ENCODE results near the gene ZNF81.
"Not testable (repeated sequence)": the region's sequence is repeated elsewhere in the genome, so short reads cannot be mapped to it uniquely, and the experiment has no call there.

ZNF81 gene

DNA sequence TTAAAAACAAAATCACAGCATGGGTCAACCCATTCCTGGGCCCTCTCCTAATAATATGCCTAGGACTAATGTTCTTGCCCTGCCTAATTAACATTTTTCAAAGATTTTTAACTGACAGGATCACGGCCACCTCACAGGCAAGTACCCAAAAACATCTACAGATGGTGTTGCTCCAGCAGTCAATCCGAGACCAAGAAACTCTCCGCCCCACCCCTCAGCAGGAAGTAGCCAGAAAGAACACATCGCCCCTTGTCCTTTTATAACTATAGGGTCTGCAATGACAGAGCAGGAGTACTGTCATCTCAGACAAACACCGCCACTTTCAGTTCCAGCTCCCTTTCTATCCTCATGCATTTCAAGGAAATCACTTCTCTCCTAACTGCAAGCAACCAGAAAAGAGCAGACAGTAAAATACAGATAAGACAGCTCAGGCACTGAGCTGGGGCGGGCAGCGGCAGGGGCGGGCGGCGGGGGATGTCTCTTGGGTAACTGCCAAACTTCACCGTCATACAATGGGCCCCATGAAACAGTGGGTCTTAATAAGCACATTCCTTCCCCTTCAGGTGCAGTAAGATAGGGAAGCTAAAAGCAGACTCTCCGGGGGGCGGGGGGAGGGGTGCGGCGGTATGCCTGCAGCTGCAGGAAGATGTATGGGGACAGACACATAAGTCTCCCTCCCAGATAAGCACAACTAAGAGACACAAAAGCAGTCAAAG is 99.7 kb downstream of the ZNF81 start:
- no peak for DNase-seq (ENCODE audit: low read depth in 2 of 2)

- no peak for DNase-seq (ENCODE audit: low read depth in 2 of 2)
These were observed 100.2 kb downstream of the ZNF81 start for GRCh38 chrX:47936940-47937317.

DNA sequence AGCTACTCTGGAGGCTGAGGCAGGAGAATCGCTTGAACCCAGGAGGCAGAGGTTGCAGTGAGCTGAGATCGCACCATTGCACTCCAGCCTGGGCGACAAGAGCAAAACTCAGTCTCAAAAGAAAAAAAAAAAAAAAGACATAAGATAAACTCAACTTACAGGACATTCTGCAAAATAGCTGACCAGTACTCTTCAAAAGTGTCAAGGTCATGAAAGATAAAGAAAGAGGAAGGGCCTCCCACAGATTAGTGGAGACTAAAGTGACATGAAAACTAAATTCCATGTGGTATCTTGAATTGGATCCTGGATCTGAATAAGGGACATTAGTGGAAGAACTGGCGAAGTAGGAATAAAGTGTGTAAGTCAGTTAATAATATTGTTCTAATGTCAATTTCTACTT is 103.7 kb downstream of the ZNF81 start:
- DNase-seq (ENCODE audit: low read depth in 2 of 2) = no peak

DNA sequence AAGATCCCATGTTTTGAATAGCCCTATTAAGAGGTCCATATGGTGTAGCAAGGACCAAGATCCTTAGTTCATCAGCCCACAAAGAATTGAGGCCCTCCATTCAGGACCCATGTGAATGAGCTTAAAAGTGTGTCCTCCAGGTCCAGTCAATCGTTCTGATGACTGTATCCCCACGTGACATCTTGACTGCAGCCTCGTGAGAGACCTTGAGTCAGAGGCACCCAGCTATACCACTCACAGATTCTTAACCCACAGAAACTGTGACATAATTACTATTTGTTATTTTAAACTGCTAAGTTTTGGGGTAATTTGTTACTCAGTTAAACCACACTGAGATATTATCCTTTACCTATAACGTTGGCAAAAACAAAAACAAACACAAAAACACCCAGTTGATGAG is 104.7 kb downstream of the ZNF81 start:
- DNase-seq (ENCODE audit: low read depth in 2 of 2) = no peak

GRCh38 chrX:47955295-47955694 is 118.6 kb downstream of the ZNF81 start:
- not testable (repeated sequence) for DNase-seq (ENCODE audit: low read depth in 2 of 2)

- DNase-seq (ENCODE audit: low read depth in 2 of 2) = no peak
These were observed 119.3 kb downstream of the ZNF81 start for GRCh38 chrX:47956016-47956415.

DNA sequence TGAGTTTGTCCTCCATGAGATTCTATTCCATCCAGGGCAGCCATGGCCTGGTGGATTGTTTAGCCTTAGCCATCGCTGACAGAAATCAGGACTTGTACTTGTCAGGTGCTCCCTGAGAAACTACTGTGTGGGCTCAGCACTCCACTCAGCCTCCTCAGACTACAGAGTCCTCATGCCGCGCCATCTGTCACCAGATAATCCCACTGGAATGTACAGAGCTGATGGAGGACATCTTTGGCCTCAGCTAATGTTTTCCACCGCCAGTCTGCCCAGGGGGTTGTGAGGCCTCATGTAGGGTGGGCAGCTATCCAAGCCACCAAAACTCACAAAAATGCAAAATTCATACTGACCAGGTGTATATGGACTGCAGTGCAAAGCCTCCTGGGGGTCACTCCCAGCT is 121.5 kb downstream of the ZNF81 start:
- not testable (repeated sequence) for DNase-seq (ENCODE audit: low read depth in 2 of 2)

DNA sequence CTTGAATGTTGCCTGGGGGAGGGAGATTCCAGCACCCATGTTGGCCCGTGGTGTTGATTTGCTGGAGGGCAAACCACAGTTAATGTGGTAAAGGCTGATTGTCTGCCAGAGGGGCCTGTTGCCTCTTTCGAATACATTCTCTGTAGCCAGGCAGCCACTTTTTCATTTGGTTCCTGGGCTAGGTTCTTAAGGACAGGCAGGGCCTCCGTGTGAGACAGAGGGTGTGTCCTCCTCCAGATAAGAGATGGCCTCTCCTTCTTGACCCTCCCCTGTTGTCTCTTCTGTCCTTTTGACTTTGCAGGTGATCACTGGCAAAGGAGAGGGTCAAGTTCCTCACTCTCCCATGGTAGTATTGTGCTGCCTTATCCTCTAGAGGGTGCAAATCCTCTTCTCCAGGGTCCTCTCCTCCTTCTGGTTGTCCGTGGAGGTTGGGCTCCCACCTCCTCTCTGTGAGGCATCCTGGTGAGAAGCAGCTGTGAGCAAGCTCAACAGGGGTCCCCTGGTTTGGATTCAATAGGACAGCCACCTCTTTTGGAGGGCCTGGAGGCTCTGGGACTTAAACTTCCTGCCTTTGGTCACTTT is 122.2 kb downstream of the ZNF81 start:
- DNase-seq (ENCODE audit: low read depth in 2 of 2) = no peak

DNA sequence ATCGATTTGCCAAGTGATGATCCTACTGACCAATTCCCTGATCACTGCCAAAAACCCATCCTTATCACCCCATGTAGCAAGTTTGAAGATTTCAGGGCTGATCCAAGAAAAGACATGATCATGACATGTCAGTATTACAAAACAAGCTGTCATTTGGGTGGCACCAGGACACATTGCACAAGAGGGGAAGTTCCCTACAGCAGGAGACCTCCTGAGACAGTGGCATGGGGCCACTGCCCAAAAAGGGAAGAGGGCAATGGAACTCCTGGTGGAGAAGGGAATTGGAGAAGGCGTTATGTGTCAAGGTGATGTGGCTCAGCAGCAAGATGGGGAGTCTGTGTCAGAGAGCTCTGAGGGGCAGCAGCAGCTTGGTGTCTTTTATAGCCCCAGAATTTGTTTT is 123.7 kb downstream of the ZNF81 start:
- no peak for DNase-seq (ENCODE audit: low read depth in 2 of 2)

DNA sequence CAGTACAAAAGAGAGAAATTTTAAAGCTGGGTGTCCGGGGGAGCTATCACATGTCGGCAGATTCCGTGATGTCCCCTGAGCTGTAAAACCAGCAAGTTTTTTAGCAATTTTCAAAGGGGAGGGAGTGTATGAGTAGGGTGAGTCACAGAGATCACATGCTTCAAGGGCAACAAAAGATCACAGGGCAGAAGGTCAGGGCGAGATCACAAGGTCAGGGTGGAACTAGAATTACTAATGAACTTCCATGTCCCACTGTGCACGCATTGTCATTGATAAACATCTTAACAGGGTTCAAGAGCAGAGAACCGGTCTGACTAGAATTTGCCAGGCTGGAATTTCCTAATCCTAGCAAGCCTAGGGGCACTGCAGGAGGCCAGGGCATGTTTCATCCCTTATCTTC is 125.1 kb downstream of the ZNF81 start:
- DNase-seq (ENCODE audit: low read depth in 2 of 2) = not testable (repeated sequence)

GRCh38 chrX:47965526-47965925 is 128.8 kb downstream of the ZNF81 start:
- not testable (repeated sequence) for DNase-seq (ENCODE audit: low read depth in 2 of 2)

Measured in stimulated activated CD8-positive, alpha-beta memory T cell treated with anti-CD3 and anti-CD28 coated beads, Interleukin-2, amount 100 ng/mL, for 48 hours (primary cell).